ENCODE results near the gene BTN2A1. TPM values are rescaled to one million over a fixed set of nuclear protein-coding genes. Genes with fewer than 3 reads are reported as not detected.

Gene BTN2A1
- total RNA-seq, 1 experiment from 2014 or later: 11.2 TPM

DNA sequence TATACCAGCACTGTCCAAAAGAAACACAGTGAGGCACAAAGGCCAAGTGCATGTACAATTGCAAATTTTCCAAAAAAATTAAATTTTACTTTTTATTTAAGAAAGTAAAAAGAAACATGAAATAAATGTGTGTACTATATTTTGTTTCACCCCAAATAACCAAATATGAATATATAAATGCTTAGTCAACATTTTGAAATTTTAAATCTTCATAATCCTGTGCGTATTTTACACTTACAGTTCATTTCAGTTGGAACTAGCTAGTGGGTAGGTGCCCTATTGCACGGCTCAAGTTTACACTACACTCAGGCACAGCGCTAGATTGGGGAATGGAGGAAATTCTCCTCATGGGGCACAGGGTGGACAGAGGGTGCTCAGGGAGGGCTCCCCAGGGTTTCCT, 35.4 kb upstream of the BTN2A1 start:
- Histone ChIP-seq H3K27me3 (ENCODE audit: insufficient read depth, low read length) (no peaks in the 10 kb centered on the region), H3K4me3 (replicated peaks in 1 of 2; ENCODE audit: low read depth in 1 of 2, low read length in 2 of 2) (peak overlapping the region; percentile 84 to 93; a peak in 3 of 4 replicates), H3K4me2 (ENCODE audit: low read length) (peak overlapping the region; percentile 95), H3K27ac (ENCODE audit: low read depth, low read length) (no peak overlapping the region), H3K9me2 (ENCODE audit: insufficient read depth) (no peaks in the 10 kb centered on the region), H3K9ac (ENCODE audit: low read length) (no peak overlapping the region), H3K4me1 (ENCODE audit: control insufficient read depth in 1 of 2, insufficient read depth in 2 of 2, low read length in 2 of 2) (peaks cover 4 to 7% of the 10 kb centered on the region in 2 experiments; a peak in 3 of 4 replicates), H2AFZ (ENCODE audit: low read depth, low read length, poor library complexity, severe bottlenecking) (no peak overlapping the region), H3K9me3 (ENCODE audit: control insufficient read depth in 1 of 2, insufficient read depth in 1 of 2, low read depth in 1 of 2, low read length in 2 of 2) (peaks cover 0 to 7% of the 10 kb centered on the region in 2 experiments; a peak in 1 of 4 replicates), H3K36me3 (ENCODE audit: control insufficient read depth in 1 of 2, insufficient read depth in 2 of 2, low read length in 2 of 2) (peaks cover 0 to 4% of the 10 kb centered on the region in 2 experiments; a peak in 1 of 4 replicates), H4K20me1 (ENCODE audit: insufficient read depth) (no peaks in the 10 kb centered on the region), H3K79me2 (ENCODE audit: insufficient read depth, low read length) (no peaks in the 10 kb centered on the region)
- RAD21 ChIA-PET (ENCODE audit: low non-redundant PET in 1 of 2, low total read pairs in 2 of 2, uncharacterized antibody in 2 of 2, unreplicated experiment in 2 of 2): no interaction called here
- BruUV-seq (replicated peaks): no TSS peak
- CTCF ChIA-PET: no interaction called here
- DNase-seq (ENCODE audit: low read depth, low spot score): no peak
- intact Hi-C loops (cut with micrococcal nuclease): no loop called here
- ATAC-seq: no peak
- POLR2A ChIA-PET: no interaction called here
- TF ChIP-seq CEBPB (IDR thresholded peaks at IDR 0.05; ENCODE audit: low read depth): no peak
- TF ChIP-seq, protein P1, sequence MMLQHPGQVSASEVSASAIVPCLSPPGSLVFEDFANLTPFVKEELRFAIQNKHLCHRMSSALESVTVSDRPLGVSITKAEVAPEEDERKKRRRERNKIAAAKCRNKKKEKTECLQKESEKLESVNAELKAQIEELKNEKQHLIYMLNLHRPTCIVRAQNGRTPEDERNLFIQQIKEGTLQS (IDR thresholded peaks at IDR 0.05): no peak
- no peak for TF ChIP-seq FOSL1 (IDR thresholded peaks at IDR 0.05; ENCODE audit: low read depth)
- no peak for TF ChIP-seq POLR2A (IDR thresholded peaks at IDR 0.05; ENCODE audit: borderline replicate concordance, extremely low read depth, insufficient read depth, insufficient read length)
- no peak for TF ChIP-seq RAD21 (IDR thresholded peaks at IDR 0.05; ENCODE audit: low read depth)
- no peak for TF ChIP-seq EZH2phosphoT487 (IDR thresholded peaks at IDR 0.05; ENCODE audit: borderline replicate concordance)
- no peak for TF ChIP-seq TCF7L2 (IDR thresholded peaks at IDR 0.05; ENCODE audit: borderline replicate concordance, extremely low read depth, insufficient read depth, insufficient read length)
- TF ChIP-seq, protein P2, sequence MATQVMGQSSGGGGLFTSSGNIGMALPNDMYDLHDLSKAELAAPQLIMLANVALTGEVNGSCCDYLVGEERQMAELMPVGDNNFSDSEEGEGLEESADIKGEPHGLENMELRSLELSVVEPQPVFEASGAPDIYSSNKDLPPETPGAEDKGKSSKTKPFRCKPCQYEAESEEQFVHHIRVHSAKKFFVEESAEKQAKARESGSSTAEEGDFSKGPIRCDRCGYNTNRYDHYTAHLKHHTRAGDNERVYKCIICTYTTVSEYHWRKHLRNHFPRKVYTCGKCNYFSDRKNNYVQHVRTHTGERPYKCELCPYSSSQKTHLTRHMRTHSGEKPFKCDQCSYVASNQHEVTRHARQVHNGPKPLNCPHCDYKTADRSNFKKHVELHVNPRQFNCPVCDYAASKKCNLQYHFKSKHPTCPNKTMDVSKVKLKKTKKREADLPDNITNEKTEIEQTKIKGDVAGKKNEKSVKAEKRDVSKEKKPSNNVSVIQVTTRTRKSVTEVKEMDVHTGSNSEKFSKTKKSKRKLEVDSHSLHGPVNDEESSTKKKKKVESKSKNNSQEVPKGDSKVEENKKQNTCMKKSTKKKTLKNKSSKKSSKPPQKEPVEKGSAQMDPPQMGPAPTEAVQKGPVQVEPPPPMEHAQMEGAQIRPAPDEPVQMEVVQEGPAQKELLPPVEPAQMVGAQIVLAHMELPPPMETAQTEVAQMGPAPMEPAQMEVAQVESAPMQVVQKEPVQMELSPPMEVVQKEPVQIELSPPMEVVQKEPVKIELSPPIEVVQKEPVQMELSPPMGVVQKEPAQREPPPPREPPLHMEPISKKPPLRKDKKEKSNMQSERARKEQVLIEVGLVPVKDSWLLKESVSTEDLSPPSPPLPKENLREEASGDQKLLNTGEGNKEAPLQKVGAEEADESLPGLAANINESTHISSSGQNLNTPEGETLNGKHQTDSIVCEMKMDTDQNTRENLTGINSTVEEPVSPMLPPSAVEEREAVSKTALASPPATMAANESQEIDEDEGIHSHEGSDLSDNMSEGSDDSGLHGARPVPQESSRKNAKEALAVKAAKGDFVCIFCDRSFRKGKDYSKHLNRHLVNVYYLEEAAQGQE (IDR thresholded peaks at IDR 0.05; ENCODE audit: low read depth): no peak
- TF ChIP-seq ELF1 (IDR thresholded peaks at IDR 0.05; ENCODE audit: borderline replicate concordance, low read depth): no peak
- no peak for TF ChIP-seq EZH2 (IDR thresholded peaks at IDR 0.05)
- TF ChIP-seq SIN3A (IDR thresholded peaks at IDR 0.05; ENCODE audit: low read depth): no peak
- no peak for TF ChIP-seq ZFX (IDR thresholded peaks at IDR 0.05)
- TF ChIP-seq, protein P3, sequence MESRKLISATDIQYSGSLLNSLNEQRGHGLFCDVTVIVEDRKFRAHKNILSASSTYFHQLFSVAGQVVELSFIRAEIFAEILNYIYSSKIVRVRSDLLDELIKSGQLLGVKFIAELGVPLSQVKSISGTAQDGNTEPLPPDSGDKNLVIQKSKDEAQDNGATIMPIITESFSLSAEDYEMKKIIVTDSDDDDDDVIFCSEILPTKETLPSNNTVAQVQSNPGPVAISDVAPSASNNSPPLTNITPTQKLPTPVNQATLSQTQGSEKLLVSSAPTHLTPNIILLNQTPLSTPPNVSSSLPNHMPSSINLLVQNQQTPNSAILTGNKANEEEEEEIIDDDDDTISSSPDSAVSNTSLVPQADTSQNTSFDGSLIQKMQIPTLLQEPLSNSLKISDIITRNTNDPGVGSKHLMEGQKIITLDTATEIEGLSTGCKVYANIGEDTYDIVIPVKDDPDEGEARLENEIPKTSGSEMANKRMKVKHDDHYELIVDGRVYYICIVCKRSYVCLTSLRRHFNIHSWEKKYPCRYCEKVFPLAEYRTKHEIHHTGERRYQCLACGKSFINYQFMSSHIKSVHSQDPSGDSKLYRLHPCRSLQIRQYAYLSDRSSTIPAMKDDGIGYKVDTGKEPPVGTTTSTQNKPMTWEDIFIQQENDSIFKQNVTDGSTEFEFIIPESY (IDR thresholded peaks at IDR 0.05; ENCODE audit: extremely low read depth, insufficient replicate concordance, low read length): no peak
- TF ChIP-seq, protein P4, sequence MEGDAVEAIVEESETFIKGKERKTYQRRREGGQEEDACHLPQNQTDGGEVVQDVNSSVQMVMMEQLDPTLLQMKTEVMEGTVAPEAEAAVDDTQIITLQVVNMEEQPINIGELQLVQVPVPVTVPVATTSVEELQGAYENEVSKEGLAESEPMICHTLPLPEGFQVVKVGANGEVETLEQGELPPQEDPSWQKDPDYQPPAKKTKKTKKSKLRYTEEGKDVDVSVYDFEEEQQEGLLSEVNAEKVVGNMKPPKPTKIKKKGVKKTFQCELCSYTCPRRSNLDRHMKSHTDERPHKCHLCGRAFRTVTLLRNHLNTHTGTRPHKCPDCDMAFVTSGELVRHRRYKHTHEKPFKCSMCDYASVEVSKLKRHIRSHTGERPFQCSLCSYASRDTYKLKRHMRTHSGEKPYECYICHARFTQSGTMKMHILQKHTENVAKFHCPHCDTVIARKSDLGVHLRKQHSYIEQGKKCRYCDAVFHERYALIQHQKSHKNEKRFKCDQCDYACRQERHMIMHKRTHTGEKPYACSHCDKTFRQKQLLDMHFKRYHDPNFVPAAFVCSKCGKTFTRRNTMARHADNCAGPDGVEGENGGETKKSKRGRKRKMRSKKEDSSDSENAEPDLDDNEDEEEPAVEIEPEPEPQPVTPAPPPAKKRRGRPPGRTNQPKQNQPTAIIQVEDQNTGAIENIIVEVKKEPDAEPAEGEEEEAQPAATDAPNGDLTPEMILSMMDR (IDR thresholded peaks at IDR 0.05 in 2 of 3, conservative IDR thresholded peaks at IDR 0.05 in 1 of 3; ENCODE audit: borderline replicate concordance in 1 of 3, insufficient read depth in 1 of 3, low read depth in 2 of 3, low read length in 2 of 3): no peak
- TF ChIP-seq JUND (IDR thresholded peaks at IDR 0.05): no peak
- no peak for TF ChIP-seq SP1 (IDR thresholded peaks at IDR 0.05; ENCODE audit: low read depth)
